Measurements from ENCODE around the gene ZNF784.

GRCh38 chr19:55638864-55639359 is 14.5 kb upstream of the ZNF784 start:
- TF ChIP-seq, protein P1, sequence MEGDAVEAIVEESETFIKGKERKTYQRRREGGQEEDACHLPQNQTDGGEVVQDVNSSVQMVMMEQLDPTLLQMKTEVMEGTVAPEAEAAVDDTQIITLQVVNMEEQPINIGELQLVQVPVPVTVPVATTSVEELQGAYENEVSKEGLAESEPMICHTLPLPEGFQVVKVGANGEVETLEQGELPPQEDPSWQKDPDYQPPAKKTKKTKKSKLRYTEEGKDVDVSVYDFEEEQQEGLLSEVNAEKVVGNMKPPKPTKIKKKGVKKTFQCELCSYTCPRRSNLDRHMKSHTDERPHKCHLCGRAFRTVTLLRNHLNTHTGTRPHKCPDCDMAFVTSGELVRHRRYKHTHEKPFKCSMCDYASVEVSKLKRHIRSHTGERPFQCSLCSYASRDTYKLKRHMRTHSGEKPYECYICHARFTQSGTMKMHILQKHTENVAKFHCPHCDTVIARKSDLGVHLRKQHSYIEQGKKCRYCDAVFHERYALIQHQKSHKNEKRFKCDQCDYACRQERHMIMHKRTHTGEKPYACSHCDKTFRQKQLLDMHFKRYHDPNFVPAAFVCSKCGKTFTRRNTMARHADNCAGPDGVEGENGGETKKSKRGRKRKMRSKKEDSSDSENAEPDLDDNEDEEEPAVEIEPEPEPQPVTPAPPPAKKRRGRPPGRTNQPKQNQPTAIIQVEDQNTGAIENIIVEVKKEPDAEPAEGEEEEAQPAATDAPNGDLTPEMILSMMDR (IDR thresholded peaks at IDR 0.05), result no peak
- TF ChIP-seq POLR2A (IDR thresholded peaks at IDR 0.05) (no peak), POLR2AphosphoS5 (IDR thresholded peaks at IDR 0.05) (no peak)

All from breast epithelium (tissue), 3 donors.